Anterior cingulate cortex (tissue), 58 donors: ENCODE measurements around the gene CDH13.

Source experiments
- DNase-seq, 58 donors: peaks; one replicate each; lab custom pipeline; 2025; lab: John Stamatoyannopoulos, UW

Gene CDH13

DNA sequence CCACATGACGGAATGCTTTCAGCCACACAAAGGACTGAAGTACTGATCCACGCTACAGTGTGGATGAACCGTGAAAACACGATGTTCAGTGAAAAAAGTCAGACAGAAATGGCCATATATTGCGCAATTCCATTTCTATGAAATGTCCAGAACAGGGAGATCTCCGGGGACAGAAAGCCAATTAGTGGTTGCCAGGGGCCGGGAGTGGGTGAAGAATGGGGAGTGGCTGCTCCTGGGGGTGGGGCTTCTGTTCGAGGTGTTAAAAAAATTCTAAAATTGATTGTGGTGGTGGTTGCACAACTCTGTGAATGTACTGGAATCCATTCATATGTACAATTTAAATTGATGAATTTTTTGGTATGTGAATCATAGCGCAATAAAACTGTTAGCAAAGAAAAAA lies 1026.2 kb downstream of the CDH13 start:
- DNase-seq, result no peak

DNA sequence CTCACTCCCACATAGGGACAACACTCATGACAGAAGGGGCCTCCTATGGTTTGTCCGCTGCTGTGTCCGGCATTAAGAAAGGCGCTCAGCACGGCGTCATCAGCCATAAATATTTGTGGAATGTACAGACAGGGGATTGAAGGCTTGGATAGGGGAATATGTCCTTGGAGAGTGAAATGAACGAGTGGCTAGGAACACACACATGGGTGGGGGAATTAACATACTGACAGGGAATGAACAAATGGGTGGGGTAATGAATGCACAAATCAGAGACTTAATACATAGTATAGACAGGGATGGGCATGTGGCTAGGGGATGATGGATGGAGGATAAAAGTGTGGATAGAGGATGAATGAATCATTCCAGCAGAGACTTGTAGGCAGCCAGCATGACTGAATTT lies 1027.0 kb downstream of the CDH13 start:
- DNase-seq, result no peak

DNA sequence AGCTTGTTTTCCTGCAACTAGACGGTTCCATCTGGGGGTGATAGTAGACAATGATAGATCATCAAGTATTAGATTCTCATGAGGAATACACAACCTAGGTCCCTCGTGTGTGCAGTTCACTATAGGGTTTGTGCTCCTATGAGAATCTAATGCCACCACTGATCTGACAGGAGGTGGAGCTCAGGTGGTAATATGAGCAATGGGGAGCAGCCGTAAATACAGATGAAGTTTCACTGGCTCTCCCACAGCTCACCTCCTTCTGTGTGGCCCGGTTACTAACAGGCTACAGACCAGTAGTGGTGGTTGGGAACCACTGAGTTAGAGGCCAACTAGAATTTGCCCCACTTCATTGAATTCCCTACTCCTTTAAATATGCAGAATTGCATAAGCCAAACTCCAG lies 1033.5 kb downstream of the CDH13 start:
- DNase-seq, result no peak

DNA sequence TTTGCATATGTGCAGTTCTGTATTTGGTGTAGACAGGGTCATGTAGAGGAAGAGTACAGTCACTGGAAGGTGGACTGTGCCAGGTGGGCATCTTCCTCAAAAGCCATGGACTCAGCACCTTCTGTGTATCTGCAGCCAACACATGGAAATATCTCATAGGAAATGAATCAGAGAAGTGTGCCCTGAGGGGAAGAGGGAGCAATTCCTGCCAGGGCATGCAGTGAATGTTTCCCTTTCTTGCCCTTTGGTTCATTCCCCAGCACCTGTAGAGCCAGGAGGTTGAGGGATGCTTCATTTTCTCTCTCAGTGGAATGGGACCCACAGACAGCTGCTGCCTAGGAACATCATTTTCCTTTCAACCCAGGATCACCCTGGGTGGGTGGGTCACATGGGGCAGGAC lies 1034.9 kb downstream of the CDH13 start:
- no peak for DNase-seq

DNA sequence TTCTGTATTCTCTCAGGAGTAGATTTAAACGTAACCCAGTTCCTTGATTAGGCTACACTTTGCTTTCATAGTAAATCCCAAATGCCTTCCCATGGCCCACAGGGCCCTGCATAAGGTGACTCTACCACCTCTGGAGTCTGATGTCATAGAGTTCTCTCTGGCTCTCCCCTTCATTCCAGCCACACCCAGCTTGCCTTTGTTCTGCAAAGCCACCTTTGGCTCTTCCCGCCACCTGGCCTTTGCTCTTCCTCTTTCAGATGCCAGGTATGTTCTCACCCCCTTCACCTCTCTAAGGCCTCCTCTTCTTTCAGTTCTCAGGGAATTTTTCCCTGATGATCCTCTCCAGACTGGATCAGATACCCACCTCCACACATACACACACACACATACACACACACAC lies 1039.7 kb downstream of the CDH13 start:
- no peak for DNase-seq

DNA sequence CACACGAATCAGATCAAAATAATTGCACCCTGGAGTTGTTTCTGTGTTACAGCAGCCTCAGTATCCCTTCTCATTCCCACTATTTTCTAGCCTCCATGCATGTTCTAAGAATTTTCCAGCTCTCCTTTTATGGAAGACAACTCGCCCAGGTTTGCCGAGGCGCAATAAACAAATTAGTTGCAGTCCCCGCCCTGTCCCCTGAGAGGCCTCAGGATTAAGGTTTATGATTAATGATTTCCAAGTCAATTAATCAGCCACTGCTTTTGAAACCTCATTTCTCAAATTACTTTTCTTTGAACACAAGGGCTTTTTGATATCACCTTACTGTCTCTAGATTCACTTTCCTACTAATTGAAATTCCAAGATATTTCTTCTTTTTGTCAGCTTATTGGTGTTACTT lies 1042.7 kb downstream of the CDH13 start:
- DNase-seq, result no peak

DNA sequence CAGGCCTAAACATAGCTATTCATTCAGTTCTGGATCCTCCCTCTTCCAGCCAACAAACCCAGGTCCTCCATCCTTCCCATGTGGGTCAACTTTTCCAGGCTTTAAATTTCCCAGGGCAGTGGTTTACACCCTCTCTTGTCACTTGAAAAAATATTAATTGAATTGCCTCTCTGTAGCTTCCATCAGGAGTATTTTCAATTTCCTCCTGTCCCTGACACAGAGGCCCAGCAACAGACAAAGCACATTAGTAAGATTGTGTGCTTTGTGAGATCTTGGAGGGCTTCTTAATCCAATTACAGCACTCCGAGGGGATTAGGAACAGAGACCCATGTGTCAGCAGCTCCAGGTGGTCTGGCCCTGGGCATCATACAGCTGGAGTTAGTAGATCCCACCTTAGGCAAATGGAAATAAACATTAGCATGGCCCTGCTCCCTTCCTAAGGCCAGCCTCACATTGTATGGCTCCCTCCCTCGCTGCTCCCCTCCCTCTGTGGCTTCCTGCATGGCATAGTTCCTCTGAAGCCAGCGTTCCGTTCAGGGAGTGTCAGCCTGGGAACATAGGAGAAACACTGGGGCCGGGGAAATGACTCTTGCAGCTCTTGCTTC lies 1048.3 kb downstream of the CDH13 start:
- no peak for DNase-seq

DNA sequence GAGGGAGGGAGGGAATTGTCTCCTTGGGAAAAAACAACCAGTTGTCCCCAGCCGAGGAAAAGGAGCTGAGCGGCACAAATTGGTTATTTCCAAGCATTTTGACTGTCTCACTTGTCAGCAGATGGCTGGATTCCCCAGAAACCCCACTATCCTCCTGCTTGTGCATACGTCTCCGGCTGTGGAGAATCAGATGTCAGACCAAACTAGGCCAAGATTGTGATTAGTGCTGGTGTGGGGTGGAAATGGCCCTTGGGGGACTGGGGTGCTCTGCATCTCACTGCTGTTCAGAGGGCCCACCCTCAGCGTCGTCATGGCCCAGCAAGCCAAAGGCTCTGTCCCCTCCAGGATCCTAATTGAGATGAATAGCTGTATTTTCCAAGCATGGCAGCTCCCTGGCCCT lies 1049.3 kb downstream of the CDH13 start:
- DNase-seq, result peak in 2 of 58 donors; percentile 6 to 10

DNA sequence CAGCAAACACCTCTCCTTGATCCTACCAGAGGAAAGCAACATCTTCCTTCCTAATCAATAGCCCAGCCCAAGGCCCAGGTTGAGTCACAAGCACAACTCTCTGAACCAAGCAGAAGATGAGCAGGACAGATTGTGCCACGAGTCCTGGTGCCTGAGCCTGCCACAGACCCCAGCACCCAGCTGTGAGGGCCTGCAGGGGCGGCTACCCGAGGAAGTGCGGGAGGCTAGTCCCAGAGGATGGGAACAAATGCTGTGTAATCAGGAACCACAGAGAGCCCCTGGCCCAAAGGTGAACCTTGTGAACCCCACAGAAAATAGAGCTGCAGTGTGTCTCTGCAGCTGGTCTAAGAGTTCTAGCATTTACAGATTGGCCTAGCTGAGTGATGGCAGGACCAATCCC lies 1054.2 kb downstream of the CDH13 start:
- DNase-seq, result no peak

DNA sequence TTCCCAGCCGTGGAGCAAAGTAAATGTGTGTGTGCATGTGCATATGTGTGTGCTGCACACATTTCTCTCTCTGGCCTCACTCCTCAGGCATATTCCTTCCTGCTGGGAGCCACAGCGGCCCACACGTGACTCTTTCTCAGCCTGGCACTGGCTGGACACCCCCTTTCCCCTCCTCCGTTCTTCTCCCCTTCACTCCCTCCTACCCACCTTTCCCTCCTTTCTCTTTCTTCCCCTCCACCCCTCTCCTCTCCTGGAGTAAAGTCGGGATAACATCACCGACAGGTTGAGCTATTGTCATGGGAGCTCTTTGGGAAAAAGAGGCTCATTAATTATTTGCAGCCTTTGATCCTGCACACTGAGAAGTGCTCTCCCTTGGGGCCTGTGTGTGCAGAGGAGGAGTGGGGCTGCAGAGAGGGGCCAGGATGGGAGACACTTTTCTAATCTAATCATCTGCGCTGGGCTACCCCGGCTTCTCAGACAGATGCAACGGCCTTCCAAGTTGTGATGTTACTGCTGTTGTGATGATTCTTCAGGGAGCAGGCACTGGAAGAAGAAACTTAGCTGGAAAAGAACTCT lies 1054.7 kb downstream of the CDH13 start:
- no peak for DNase-seq

DNA sequence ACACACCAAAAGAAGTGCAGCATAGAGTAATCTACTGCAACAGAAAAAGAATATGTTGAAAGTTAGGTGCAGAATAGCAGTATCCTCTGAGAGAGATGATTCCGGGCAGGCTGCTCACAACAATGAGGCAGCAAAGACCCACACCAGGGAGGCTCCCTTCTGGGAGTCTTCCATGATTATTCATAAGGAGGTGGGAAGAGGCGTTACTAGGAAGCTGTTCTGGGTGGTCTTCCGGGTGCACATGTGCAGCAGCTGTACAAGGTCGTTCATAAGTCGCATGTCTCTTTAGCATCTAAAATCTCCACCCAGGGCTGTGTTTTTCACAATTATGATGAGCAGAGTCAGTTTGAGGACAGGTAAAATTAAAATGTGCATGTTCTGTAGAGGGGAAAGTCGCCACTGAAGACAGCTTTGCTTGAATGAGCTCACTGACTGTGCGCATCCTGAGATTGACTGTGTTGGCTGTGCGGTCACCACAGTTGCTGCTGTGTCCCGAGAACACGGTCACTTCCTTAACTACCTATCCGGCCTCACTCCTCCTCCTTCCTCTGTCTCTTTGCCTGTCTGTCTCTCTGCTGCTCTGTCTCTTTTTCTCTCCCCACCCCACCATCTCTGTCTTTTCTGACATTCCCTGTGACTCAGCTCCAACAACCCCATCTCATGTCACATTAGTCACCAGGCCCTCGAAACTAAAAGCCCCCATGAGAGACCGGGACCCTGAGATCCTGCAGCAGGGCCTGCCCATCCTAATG lies 1055.5 kb downstream of the CDH13 start:
- DNase-seq, result no peak

DNA sequence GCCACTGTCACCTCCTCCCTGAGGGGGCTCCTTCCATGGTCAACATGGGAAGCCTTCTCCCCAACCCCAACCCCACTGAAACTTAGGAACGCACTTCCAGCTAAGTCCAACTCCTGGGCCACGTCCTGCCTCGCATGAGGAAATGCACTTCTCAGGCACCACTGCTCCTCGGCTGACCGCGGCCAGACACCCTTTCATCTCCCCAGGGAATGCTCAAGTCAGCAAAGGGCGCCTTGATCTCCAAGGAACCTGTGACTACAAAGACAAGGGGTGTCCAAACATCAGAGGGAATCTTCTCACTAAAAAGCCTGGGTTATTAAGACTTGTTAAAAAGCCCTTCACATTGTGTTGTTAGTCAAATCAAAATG lies 1056.1 kb downstream of the CDH13 start:
- no peak for DNase-seq

DNA sequence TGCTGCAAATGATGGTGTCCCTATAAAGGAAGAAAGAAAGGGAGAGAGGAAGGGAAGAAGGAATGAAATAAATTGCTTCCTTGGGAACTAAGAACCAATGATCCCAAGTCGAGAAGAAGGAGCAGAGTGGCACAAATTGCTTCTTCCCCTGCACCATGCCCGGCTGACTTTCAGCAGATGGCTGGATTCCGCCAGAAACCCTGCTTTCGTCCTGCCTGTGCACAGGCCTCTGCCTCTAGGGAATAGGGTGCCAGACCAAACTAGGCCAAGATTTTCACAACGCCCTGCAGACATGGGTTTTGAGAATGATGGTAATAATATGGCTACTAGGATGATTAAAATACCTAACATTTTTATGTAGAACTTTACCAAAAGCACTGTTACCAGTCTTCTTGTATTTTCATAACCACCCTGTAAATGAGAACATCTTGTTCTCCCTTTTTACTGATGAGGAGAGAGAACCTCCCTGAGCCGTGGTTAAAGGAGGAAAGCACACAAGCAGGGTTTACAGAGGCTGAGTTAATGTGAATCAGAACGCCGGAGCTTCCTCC lies 1058.9 kb downstream of the CDH13 start:
- no peak for DNase-seq

DNA sequence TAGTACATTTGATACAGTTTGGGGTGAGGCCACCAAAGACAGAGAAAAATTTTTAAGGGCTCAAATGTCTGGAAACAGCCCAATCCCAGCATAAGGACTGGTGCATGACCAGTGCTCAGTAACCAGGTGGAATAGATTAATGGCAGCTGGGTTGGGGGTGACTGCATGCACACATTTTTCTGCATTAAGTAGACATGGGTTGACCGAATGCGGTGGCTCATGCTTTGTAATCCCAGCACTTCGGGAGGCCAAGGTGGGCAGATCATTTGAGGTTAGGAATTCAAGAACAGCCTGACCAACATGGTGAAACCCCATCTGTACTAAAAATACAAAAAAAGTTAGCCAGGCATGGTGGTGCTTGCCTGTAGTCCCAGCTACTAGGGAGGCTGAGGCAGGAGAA lies 1060.0 kb downstream of the CDH13 start:
- DNase-seq, result no peak

DNA sequence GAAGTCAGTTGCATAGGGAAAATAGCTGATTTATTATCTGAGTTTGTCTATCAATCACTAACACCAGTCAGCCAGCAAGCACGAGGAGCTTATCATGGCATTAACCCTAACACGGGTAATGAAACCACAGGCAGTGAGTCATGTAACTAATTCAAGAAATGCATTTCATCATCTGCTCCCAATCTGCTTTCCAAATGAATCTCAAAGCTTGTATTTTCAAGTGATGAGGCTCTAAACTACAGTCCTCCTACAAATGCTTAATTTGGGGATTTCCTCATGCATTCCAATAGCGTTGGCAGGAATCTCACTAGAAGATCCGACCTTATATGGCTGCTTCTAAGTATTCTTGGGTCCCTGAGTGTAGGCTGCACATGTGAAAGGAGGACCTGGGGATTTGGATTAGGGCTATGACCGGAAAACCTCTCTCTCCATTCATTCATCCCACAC lies 1062.6 kb downstream of the CDH13 start:
- DNase-seq, result peak in 3 of 58 donors; percentile 18 to 39 (median 34)

DNA sequence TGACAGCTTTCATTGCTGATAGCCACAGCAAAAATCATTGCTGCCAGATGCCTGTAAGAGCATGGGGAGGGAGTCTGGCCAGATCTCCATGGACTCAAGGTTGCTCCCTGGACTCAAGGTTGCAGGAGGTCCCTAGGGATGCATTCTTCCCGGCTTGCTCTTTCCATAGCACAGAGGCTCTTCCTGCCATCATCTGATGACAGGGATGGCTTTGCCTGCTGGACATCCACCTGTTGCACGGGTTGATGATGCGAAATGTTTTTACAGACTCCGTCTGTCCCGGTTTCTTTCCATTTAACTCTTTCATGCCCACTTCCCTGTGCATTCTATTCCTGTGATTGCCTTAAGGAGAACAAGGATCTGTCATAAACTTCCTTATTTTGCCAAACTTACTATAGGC lies 1065.5 kb downstream of the CDH13 start:
- DNase-seq, result no peak

DNA sequence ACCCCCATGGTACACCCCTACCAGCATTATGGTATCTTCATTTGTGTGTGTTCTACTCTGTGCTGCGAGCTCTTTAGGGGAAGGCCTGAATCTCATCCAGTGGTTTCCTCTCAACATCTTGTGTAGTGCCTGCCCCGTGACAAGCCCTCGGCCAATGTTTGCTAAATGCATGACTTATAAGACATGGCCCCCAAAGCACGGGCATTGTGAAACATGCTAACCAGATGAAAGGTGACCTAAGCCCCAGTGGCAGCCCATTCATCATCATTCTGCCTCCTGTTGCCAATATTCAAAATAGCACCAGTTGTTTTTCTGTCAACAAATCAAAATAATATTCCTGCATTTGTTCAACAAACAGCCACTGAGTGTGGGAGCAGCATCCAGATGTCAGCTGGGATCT lies 1072.2 kb downstream of the CDH13 start:
- DNase-seq, result no peak

DNA sequence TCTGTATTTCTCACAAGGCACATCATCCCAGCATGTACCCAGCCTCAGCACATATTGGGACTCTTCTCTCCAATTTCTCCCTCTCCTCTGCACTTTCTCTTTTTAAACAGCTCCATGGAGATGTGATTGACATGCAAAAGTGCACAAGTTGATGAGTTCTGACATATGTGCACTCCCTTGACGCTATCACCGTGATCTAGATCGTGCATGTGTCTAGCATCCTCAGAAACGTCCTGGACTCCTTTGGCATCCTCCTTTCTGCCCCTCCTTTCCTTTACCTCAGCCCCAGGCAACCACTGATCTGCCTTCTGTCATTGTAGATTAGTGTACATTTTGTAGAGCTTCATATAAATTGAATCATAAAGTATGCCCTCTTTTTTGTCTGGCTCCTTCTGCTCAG lies 1073.0 kb downstream of the CDH13 start:
- DNase-seq, result no peak

DNA sequence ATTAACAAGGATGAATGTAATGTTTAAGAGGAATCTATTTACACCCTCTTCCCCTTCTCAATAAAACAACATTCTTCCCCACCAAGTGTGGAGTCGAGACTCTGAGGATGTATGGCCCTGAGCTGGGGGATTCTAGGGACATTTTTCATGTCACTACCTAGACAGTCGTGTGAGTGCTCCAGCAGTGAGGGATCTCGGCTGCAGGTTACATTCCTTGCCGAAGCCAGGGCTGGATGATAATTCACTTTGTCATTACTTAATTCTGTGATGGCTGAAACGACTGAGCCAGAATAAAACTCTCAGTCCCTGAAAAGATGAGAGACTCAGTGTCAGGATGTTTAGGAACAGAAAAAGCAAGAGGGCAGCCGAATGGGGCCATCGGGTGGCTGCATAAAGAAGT lies 1074.1 kb downstream of the CDH13 start:
- no peak for DNase-seq

DNA sequence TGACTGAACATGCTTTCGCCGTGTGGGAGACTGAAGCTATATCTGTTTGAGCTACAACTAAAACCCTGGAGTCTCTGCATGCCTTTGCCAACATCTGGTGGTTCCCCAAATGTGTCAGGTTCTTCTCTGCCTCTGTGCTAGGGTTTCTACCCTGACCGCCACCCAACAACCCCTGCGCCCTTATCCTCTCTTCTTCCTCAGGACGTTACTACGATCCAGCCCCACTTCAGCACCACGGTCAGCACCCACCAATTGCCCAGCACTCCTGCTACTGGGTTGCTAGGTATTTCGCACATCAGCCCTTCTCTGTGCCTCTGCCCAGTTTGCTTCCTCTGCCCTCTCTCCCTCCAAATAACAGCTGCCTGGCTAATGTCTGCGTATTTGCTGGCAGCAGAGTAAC lies 1074.7 kb downstream of the CDH13 start:
- DNase-seq, result no peak

DNA sequence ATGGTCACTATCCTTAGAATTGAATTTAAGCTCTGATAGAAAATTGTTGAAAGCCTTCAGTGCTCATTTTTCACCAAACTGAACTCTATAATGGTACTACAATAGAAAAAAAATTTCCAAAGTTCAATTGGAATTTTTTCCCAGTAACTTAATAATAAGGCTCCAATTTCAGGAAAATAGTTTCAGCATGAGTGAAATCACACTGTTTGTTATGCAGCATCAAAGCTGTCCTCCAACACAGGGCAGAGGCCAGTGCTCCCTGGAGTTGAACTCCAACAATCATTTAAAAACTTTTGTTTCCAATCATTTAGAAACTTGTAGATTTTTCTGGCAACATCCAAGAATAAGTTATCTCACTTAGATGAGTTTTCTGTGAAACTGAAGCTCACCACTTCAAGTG lies 1077.9 kb downstream of the CDH13 start:
- no peak for DNase-seq

DNA sequence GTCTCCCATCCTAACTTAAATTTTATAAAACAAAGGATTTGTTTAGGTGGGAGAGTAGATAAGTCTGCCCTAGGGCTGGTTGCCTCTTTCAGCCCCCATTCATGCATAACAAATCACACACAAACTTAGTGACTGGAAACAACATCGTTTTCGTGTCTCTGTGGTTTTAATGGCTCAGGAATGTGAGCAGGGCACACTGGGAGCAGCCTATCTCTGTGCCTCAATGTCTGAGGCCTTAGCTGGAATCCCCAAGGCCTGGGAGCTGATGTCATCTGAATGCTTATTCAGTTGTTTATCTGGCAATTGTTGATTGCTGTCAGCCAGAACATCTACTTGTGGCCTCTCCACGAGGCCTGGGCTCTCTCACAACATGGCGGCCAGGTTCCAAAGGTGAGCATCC lies 1079.1 kb downstream of the CDH13 start:
- no peak for DNase-seq
